DMS 273 (cell line): ENCODE data around the gene ADRA1B.

Source experiments
- DNase-seq: peaks from one replicate; lab custom pipeline; 2025; ENCODE audit not compliant: unreplicated experiment; lab: John Stamatoyannopoulos, UW

ADRA1B gene

DNA sequence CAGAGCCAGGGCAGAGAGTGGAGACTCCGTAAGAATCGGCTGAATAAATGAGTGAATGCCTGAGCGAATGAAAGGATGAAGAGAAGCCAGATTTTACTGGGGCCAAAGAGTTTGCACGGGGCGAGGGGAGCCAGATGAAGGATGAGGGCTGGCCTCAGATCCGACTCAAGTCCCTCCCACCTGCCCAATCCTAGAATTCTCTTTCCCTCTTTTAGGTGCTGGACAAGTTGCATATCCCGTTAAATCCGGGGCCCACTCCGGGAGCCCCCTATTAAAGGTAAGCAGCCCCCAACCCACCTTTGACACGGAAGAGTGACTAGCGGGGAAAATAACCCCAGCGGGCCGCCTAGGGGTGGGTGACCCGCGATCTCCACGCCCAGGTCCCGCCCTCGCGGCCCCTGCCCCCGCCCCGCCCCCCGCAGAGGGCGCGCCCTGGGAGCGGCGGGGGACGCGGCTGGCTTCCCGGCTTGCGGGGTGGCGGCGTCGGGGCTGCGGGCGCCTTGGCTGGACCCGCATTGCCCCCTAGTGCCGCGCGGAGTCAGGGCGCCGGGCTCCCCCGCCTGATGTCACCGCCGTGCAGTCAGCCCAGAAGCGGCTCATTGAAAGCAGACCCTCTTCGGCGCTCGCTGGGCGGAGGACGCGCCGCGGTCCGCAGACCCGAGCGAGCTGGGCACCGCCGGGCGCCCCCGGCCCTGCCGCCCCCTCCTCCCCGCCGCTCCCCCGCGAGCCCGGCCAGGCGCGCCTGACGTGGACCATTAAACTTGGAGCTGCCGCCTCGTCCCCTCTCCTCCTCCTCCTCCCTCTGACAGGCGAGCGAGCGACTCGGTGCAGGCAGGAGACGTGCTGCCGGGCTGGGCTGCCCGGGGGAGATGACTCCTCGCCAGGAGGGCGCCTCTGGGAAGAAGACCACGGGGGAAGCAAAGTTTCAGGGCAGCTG, at the start of gene ADRA1B:
TSS of gene ADRA1B (plus strand) at position 579 of the 937 bp plus-strand sequence. CDS start 424 bp downstream, outside the sequence.
- peak; percentile 86 for DNase-seq

- no peak for DNase-seq
These were observed 42.6 kb upstream of the ADRA1B start for GRCh38 chr5:159873680-159874079.

GRCh38 chr5:159874263-159874662, 42.0 kb upstream of the ADRA1B start:
- DNase-seq, result no peak

DNA sequence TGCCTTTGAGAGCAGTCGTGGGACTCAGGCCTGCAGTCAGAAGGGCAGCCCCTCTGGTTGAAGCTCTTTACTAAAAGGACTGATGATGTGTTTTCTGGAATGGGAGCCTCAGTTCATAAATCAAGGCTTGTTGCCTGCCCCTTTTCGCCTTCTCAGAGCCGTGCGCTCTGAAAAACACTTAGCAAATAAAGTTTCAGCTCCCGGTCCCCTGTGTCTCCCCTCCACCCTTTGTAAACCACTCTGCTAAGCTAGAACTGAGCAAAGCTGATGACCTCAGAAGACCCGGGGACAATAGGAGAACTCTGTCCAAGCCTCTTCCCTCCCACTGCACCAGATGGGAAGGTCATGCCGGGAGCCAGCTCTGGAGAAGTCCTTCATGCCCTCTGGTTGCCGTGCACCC, 39.3 kb upstream of the ADRA1B start:
- DNase-seq, result peak; percentile 6

DNA sequence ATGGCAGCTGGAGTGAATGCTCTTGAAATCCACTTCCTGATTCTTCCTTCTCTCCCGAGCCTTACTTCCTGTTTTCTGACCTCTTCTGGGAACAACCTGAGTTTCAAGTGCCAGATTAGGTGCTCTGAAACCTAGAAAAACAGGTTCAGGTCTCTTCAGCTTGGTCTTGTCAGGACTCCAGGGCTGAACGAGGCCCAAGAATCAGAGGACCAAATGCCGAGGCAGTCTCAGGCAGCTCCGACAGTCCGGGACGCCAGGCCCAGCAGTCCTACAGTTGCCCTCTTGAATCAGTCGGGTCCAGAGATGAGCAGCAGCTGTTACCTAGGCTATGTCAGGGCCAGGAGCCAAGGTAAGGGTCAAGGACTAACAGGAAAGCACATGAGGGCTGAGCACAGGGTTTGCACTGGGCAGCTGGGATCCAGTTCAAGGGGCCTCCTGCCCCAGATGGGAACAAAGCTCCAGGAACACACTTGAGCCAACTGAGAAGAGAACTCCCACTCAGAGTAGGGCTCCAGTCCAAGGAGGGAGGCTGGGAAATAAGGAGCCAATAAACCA, 38.3 kb upstream of the ADRA1B start:
- peak; percentile 50 for DNase-seq

DNA sequence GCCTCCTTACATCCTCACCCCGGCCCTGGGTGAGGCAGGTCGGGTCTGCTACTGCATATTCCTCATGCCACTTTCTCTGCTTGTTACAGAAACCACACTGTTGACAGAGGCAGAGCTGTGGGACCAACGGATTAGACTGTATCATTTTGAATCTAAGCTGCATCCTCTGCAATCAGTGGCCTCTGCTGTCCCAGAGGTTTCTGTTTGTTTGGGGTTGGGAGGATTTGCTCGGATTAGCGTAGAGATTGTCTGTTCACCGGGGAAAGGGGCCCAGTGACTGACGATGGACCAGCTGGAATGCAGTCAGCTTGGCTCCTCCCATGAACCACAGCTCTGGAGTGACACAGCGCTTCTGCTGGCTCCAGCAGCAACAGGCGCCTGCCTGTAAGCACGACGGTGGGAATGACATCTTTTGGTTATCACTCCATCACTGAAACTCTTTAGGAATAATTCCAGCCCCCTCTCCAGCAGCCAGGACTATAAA, 37.3 kb upstream of the ADRA1B start:
- DNase-seq, result peak; percentile 70

GRCh38 chr5:159880676-159881075, 35.6 kb upstream of the ADRA1B start:
- DNase-seq, result no peak

- DNase-seq, result no peak
These were observed 34.3 kb upstream of the ADRA1B start for GRCh38 chr5:159881967-159882366.

- no peak for DNase-seq
These were observed 32.7 kb upstream of the ADRA1B start for GRCh38 chr5:159883522-159883950.

GRCh38 chr5:159884917-159885620, 31.2 kb upstream of the ADRA1B start:
- DNase-seq, result no peak

- DNase-seq, result no peak
These were observed 30.0 kb upstream of the ADRA1B start for GRCh38 chr5:159886296-159886695.

- no peak for DNase-seq
These were observed 29.2 kb upstream of the ADRA1B start for GRCh38 chr5:159887050-159887449.

DNA sequence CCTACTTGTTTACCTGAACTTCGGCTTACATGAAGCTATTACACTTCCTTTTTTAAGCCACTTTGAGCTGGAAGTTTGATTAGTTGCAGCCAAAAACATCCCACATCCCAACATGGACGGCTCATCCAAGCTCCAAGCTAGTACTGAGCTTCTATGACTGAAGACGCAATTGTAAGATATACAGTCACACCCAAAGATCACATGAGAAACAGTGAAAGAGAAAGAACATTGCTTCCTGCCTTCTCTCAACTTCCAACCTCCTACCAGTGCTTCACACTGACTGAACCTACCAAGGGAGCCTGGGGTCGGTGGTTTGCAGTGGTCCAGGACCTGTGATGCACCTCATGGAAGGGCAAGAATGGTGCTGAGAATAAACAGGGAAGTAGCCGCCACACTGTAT, 27.4 kb upstream of the ADRA1B start:
- no peak for DNase-seq

DNA sequence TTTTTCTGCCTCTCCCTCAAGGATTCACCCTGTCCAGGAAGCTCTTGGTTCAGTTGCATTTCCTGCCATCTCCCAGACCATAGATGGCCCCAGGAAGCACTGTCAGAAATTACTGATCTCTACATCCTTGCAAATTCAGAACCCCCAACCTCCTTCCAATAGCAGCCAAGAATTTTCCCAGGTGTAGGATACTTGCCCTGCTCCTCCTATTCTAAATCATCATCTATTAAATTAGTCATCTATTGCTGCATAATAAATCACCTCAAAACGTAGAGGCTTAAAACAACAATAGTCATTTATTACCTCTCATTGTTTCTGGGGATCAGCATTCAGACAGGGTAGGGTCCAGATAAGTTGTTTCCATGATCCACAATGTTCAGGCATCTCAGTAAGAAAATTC, 26.1 kb upstream of the ADRA1B start:
- DNase-seq, result no peak

DNA sequence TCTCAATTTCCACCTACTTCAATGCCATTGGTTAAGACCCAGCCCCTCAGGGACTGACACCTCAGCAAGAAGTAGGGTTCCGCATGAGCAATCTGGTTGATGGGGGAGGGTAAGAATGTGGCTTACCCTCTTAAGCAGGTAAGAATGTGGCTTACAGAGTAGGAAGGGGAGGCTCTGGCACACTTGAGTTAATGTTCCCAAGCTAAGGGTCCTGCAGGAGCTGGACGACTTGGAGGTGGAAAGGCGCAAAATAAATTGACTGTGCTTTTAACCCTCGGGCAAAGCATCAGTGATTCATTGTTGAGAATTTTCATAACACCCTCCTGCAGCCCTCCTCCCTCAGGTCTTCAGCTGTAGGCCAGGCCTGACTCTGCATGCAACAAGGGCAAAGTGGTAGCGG, 24.9 kb upstream of the ADRA1B start:
- DNase-seq, result no peak

DNA sequence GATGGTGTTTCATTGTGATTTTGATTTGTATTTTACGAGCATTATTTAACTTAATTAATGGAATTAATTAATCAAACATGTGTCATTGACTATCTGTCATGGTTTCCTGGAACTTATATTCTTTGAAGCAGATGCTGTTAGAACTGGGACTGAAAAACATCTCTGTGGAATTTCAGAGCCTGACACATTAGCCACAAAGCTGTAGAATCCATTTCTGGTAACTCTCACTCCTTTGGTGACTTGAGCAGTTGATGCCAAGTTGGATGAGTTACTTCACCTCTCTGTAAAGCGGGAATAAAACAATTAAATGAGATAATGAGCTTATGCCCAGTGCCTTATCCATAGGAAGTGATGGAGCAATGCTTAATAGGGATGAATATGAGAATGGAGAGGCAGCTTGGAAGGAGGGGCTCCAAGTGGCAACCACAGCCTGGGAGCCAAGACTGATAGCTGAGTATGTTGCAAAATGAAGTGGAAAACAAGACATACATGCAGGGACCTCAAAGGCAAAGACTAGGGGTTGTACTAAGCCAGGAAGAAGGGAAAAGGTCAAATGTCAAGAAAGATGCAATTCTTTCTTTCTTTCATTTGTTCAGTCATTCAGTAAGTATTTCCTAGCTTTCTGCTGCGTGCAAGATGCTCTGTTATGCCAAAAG, 23.1 kb upstream of the ADRA1B start:
- DNase-seq, result no peak

DNA sequence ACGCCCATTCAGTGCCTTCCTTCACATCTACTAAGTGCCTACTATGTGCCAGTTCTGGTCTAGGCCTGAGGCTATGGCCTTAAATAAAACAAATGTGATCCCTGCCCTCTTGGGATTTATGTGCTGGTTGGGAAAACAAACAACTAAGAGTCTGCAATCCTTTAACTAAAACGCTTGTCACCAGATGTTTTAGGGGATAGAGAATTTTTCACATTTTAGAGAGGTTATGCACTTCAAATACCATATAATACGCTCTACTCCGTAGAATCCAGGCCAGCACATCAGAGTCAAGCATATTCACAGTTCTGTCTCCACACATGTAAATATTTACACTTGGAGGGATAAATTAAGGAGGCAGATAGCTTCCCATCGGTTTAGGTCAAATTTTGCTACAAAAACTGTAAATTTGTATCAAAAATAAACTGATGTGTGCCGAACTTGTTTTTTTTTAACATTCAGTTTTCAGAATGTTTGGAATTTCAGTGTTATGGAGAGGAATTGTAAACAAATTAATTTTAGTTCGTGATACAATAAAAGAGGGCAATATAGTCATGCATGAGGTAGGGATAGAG, 22.0 kb upstream of the ADRA1B start:
- no peak for DNase-seq

DNA sequence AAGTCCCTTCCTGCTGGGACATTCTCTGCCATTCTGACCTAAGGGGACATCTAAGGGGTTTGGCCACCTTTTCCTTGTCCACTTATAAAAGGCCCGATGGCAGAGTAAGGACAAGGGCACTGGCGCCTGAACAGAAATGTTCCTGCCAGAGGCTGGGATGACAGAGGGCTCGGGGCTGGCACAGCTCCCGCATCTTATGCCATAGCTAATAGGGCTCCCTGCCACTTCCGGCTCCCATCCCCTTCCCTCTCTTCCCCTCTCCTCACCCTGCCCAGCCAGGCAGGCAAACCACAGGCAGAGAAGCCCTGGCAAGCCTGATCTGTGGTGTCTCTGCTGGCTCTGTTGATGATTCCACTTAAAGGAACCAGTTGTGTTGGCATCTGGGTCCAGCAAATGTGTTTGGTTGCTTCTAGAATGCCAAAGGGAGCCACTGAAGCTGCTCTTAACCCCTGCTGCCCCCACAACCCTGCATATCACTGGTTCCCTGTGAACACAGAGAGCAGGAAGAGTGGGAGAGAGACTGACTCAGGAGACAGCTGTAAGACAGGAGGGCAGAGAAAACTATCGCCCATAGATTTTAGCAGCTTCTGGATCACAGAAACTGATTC, 18.4 kb upstream of the ADRA1B start:
- peak; percentile 21 for DNase-seq

DNA sequence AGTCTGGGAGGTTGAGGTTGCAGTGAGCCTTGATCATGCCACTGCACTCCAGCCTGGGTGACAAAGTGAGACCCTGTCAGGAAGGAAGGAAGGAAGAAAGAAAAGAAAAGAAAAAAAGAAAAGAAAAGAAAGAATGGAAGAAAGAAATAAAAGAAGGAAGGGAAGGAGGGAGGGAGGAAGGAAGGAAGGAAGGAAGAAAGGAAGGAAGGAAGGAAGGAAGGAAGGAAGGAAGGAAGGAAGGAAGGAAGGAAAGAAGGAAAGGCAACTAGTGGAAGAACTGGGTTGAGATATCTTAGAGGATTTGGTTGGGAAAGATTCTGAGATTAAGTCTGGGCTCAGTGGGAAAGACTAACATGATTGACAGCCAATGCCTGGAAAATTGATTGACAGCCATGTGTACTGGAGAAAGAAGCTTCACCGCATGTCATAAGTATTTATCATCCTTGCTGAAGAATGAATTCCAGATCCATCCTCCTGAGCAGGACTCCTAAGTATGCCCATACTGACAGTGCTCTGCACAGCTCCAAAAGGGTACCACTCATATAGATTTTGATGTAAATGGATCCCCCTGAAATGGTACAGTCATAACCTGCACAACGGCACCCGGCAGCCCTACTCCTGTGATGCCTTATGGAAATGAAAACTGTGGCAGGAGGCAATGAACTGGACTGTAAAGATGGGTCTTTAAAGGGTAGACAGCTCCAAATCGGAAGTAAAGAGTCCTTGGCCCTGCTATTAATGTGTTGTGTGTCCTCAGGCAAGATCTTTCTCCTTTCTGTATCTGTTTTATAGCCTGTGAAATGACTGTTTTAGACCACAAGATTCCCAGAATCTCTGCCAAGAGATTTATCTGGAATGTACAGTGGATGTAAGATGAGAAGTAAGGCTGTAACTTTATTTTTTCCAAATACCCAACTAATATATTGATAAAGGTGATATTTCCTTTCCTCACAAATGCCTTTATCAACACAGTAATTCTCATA, 16.9 kb upstream of the ADRA1B start:
- DNase-seq, result no peak
